Measurements from ENCODE around the gene CHTOP. TPM values are rescaled to one million over a fixed set of nuclear protein-coding genes. Genes with fewer than 3 reads are reported as not detected.
A peak's percentile ranks its signal among the peaks of the same experiment; 100 is the strongest.
"Not testable (repeated sequence)": the region's sequence is repeated elsewhere in the genome, so short reads cannot be mapped to it uniquely, and the experiment has no call there.

The CHTOP gene
- total RNA-seq, 1 donor from 2014 or later: 21.1 TPM

- no peak for DNase-seq
These were observed 2.0 kb downstream of the CHTOP start for GRCh38 chr1:153635872-153636271.

GRCh38 chr1:153636312-153636711 lies 2.4 kb downstream of the CHTOP start:
- DNase-seq: no peak

- no peak for DNase-seq
These were observed 4.4 kb downstream of the CHTOP start for GRCh38 chr1:153638261-153638660.

GRCh38 chr1:153639280-153639679 lies 5.4 kb downstream of the CHTOP start:
- no peak for DNase-seq

GRCh38 chr1:153640213-153640612 lies 6.3 kb downstream of the CHTOP start:
- not testable (repeated sequence) for DNase-seq

GRCh38 chr1:153640861-153641260 lies 7.0 kb downstream of the CHTOP start:
- DNase-seq: no peak

- DNase-seq: no peak
These were observed 8.3 kb downstream of the CHTOP start for GRCh38 chr1:153642161-153642560.

- DNase-seq: no peak
These were observed 9.2 kb downstream of the CHTOP start for GRCh38 chr1:153643100-153643499.

- DNase-seq: no peak
These were observed 9.9 kb downstream of the CHTOP start for GRCh38 chr1:153643816-153644215.

- DNase-seq: no peak
These were observed 12.9 kb downstream of the CHTOP start for GRCh38 chr1:153646672-153647345.

GRCh38 chr1:153647346-153647714 lies 13.5 kb downstream of the CHTOP start:
- no peak for DNase-seq

- DNase-seq: no peak
These were observed 14.3 kb downstream of the CHTOP start for GRCh38 chr1:153648000-153648643.

GRCh38 chr1:153649137-153649862 lies 15.4 kb downstream of the CHTOP start:
- no peak for DNase-seq

- no peak for DNase-seq
These were observed 16.0 kb downstream of the CHTOP start for GRCh38 chr1:153649863-153650235.

- no peak for DNase-seq
These were observed 17.9 kb downstream of the CHTOP start for GRCh38 chr1:153651771-153652170.

- no peak for DNase-seq
These were observed 19.1 kb downstream of the CHTOP start for GRCh38 chr1:153652805-153653500.

GRCh38 chr1:153655333-153655732 lies 21.5 kb downstream of the CHTOP start:
- no peak for DNase-seq

GRCh38 chr1:153658400-153659174 lies 24.7 kb downstream of the CHTOP start, which contains the start of gene SNAPIN:
TSS of gene SNAPIN (plus strand) at chr1:153658703. CDS start at chr1:153658744, 41 bp downstream.
- peak; percentile 77 for DNase-seq

- no peak for DNase-seq
These were observed 25.3 kb downstream of the CHTOP start for GRCh38 chr1:153659175-153659534.

- DNase-seq: no peak
These were observed 25.8 kb downstream of the CHTOP start for GRCh38 chr1:153659656-153660055.

- DNase-seq: no peak
These were observed 27.3 kb downstream of the CHTOP start for GRCh38 chr1:153661111-153661708.

GRCh38 chr1:153662269-153662668 lies 28.4 kb downstream of the CHTOP start:
- no peak for DNase-seq

All from dermis blood vessel endothelial cell (primary cell).